Stimulated activated CD8-positive, alpha-beta memory T cell treated with anti-CD3 and anti-CD28 coated beads, Interleukin-2, amount 100 ng/mL, for 48 hours (primary cell): ENCODE results near the gene OR7C2.

Source experiments
- DNase-seq, 2 donors: peaks; one replicate each; pipeline ENCODE4 v3.0.0-alpha.2; 2020; ENCODE audit warnings: low read depth in 2 of 2

OR7C2 gene

GRCh38 chr19:14979476-14980255 is 38.4 kb downstream of the OR7C2 start, which contains the start of gene SLC1A6:
SLC1A6 (minus strand) TSS chr19:14979864; CDS start chr19:14972910, 6,954 bp downstream.
- no peak for DNase-seq

GRCh38 chr19:14985133-14985532 is 43.8 kb downstream of the OR7C2 start:
- DNase-seq = no peak
